Stimulated activated CD8-positive, alpha-beta memory T cell treated with anti-CD3 and anti-CD28 coated beads, Interleukin-7, amount 100 ng/mL, for 24 hours (primary cell): Measurements from ENCODE around the gene CASP12.
"Not testable (repeated sequence)": the region's sequence is repeated elsewhere in the genome, so short reads cannot be mapped to it uniquely, and the experiment has no call there.

ENCODE experiments used
- DNase-seq: peaks from one replicate; pipeline ENCODE4 v3.0.0-alpha.2; 2020; ENCODE audit warnings: low read depth

CASP12 gene

DNA sequence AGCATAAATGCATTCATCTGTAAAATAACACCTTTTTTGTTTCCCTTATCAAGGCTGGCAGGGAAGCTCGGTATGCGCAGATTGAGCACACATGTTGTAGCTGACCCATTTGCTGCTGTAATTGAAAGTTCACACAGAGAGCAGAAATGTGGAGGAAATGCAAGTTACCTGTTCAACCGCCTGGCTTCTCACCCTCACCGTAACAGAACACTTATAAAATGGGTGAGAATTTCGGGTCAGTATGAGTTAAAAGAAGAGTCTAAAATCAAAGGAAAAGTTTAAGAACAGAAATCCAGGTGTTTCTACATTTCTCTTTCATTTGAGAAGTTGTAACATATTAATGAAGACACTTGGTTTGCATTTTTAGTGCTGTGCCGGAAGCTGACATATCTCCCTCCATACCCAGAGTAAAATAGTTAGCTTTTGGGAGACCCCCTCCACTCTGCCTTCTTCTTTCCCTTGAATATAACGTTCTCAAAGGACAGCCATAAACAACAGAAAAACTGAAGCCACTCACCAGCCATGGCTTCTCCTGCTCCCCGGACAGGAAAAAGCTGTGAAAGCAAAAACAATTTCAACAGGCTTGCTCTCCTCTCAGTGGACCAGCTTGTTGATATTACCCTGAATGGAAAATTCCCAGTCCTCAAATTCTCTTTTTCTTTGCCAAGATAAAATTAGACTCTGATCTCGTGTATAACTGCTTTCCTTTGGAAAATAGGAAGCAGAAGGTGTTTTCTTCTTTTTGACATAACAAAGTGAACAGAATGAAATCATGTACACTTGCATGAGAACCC is at the start of gene CASP12:
Gene CASP12, minus strand, starts transcription at position 570 of the 794 bp plus-strand sequence.
- DNase-seq, result no peak

DNA sequence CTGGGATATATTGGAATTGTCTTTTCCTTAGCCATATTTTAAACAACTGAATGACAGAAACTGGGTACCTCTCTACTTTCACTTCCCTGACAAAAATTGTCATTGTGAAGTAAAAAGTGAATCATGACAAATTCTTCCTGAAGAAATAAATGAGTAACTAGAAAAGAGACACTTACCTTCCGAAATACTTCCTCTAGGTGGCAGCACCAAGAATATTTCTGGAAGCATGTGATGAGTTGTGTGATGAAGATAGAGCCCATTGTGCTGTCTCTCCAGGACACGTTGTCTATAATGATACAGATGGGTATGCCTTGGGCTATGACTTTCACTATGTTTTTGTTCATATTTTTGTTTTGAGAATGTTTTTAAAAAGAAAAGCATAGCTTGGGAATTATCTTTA is 48.6 kb upstream of the CASP12 start:
- DNase-seq, result no peak

DNA sequence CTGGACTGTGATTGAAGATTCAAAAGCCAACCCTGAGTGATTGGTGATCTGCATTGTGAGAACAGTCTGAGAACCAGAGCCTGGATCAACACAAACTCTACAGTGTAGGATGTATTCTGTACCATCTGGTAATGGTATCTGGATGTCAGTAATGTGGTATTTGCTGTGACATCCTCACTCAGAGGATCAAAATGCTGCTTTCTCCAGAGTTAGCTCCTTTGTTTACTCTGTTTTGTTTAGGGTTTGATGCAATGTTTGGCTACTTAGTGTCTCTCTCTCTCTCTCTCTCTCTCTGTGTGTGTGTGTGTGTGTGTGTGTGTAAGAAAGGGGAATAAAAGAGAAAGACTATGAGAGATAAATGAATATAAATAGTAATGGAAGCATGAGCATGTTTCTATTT is 45.8 kb upstream of the CASP12 start:
- no peak for DNase-seq

DNA sequence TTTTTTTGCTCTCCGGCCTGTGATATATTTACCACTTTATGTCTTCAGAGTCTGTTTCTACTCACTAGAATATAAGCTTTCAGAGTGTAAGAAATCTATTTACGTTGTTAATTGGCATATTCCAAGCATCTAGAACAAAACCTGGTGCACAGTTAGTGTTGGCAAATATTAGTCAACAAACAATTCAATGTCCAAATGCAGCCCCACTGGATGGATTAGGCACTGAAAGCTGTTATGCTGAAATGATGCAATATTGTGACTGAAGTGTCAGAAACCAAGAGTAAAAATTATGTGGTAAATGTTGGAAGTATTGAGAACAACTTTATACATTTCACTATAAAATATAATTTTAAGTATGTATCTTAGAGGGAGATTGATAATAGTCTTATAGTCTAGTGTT is 45.3 kb upstream of the CASP12 start:
- DNase-seq, result no peak

DNA sequence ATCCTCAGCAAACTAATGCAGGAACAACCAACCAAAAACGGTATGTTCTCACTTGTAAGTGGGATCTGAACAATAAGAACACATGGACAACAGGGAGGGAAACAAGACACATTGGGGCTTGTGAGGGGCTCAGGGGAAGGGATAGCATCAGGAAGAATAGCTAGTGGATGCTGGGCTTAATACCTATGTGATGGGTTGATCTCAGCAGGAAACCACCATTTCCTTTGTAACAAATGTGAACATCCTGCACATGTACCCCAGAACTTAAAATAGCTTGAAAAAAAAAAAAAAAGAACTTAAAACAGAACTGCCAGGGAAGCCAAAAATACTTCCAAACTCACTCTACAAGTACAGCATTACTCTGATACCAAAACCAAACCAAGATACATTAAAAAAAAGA is 36.3 kb upstream of the CASP12 start:
- no peak for DNase-seq

DNA sequence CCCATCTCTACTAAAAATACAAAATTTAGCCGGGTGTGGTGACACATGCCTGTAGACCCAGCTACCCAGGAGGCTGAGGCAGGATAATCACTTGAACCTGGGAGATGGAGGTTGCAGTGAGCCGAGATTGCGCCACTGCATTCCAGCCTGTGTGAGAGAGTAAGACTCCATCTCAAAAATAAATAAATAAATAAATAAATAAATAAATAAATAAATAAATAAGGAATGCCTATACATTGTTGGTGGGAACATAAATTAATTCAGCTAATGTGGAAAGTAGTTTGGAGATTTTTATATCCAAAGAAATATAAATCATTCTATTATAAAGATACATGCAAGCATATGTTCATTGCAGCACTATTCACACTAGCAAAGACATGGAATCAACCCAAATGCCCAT is 35.8 kb upstream of the CASP12 start:
- DNase-seq, result not testable (repeated sequence)

DNA sequence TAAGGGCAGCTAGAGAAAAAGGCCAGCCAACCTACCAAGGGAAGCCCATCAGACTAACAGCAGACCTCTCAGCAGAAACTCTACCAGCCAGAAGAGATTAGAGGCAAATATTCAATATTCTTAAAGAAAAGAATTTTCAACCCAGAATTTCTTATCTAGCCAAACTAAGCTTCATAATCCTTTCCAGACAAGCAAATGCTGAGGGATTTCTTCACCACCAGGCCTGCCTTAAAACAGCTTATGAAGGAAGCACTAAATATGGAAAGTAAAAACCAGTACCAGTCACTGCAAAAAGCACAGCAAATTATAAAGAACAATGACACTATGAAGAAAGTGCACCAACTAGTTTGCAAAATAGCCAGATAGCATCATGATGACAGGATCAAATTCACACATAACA is 30.6 kb upstream of the CASP12 start:
- no peak for DNase-seq

DNA sequence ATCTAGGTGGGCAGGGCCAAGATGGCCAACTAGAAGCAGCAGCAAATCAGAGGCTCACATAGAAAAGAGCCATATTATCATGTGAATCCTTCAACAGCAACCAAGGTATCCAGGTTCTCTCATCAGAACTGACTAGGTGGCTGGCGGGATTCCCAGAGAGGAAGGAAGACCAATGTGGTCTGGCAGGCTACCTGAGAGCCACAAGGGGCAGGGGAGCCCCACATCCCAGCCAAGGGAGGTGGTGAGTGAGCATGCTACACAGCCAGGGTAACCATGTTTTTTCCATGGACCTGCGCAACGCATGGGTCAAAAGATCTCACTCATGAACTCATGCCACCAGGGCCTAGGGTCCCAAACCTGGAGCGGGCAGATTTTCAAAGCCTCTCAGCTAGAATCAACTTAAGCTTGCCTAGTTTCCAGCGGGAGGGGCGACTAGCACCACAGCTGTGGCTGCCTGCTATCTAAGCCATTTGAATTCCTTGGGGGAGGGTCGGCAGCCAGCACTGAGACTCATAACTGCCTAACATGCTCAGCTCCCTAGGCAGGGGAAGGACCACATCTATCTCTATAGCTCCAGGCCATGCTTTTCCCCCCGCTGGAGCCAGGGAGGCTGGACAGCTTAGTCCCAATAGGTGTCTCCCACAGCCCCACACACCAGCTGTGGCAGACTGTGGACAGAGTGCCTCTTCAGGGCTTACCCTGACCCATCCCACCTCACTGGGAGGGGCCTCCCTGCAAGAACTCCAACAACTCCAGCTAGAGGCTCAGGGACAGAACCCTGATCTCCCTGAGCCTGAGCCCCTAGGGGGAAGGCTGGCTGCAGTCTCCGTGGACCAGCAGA is 28.7 kb upstream of the CASP12 start:
- DNase-seq, result no peak

DNA sequence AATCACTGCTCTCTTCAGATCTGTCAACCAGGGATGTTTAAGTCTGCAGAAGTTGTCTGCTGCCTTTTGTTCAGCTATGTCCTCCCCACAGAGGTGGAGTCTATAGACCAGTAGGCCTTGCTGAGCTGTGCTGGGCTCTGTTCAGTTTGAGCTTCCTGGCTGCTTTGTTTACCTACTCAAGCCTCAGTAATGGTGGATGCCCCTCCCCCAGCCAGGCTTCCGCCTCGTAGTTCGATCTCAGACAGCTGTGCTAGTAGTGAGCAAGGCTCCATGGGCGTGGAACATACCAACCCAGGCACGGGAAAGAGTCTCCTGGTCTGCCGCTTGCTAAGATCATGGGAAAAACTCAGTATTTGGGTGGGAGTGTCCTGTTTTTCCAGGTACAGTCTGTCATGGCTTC is 27.6 kb upstream of the CASP12 start:
- DNase-seq, result no peak

DNA sequence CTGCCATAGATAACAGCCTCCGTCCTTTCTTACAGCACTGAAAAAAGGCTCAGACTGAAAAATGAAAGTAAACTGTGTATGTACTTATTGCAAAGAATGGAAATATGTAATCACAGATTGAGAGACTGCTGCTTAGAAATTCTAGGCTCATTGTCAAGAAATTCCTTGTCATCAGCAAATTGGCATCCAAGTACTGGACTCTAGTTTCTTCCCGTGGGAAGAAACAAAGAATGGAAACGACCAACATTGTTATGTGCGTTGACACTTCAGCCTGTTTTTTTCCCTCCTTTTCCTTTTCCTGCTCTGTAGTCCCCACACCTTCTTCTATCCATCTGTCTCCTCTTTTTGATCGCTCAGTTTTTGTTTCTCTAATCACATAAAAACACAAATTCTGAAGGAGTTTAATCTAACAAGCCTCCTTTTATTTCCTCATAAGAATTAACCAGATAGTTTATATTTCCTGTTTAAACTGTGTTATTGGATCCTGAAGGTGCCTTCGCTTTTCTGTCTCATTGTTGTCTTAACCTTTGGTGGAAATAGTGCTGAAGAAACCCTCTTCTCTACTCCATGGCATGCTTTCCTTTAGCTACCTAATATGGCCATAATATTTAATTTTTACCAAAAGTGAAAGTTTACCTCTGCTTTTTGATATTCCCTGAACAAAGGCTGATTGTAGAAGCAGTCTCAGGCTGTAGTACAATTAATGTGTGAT is 20.0 kb upstream of the CASP12 start:
- no peak for DNase-seq

DNA sequence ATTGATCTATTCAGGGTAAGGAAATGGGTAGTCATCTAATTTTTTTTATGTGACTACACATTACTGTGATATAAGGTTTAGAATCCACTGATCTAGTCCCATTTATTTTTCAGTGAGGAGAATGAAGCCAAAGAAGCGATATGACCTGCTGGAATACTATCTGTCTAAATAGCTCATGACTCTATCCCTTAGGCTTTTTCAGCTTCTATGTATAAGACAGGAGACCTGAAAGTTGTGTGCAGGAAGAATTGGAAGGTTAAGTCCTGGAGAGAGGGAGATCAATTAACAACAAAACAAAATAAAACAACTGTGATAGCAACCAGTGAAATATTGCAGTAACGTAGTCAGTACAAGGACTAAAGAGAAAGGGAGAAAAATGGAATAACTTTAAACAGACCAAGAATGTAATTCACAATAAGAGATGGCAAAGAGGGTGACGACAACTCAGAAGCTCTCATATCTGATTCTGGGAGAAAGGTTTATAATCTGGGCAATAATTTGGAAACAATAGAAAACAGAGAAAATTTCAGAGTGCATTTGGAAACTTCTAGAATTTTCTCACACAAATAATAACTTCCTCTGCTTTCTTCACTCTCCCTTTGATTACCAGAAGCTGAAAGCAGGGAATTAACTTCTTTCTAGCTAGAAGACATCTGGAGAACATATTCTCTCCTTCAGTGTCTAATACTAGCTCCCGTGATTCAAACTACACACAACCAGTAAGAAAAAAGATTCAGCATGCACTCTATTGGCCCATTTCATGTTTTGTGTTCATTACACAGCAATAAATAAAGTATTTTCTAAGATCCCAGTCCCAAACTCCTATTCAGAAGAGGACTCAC is 19.2 kb upstream of the CASP12 start:
- DNase-seq, result no peak

DNA sequence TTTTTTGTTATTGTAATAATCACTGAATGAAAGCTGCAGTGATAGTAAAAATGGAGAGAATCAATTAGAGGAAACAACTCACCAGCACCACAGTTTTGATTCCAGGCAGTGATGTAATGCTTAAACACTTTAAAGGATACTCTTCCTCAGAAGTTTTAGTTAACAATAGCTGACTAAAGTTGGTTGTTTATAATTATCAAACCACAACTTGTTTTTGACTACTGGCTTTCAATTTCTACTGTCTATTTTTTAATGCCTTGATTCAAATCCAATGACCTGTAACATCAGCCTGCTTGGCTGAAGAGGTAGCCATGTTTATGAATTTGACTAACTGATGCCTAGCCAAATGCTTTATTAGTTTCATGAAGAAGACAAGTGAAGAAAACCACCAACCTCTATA is 18.2 kb upstream of the CASP12 start:
- no peak for DNase-seq

DNA sequence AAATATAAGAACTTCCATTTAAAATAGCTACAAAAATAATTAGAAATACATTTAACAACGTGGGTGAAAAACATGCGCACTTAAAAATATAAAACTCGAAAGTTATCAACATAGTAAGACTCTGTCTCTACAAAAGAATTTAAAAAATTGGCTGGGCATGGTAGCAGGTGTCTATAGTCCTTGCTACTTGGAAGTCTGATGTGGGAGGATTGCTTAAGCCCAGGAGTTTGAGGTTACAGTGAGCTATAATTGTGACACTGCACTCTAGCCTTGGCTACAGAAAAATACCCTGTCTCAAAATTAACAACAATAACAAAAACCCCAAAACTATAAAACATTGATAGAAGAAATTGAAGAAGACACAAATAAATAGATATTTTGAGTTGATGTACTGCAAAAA is 13.8 kb upstream of the CASP12 start:
- no peak for DNase-seq

DNA sequence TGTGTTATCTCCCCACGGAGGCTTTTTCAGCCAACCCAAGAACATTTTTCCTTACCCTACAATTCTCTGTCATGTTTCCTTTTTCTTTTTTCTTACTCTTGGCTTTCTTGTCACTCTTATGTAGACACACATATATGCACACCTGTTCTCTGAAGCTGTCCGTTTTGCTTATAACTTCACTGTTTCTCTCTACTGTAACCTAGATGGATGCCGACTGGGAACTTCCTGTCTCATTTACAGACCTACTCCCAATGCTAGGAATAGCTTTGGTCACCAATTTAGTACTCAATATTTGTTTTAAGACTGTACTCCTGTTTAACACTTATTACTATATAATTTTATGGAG is 9.9 kb upstream of the CASP12 start:
- DNase-seq, result no peak

DNA sequence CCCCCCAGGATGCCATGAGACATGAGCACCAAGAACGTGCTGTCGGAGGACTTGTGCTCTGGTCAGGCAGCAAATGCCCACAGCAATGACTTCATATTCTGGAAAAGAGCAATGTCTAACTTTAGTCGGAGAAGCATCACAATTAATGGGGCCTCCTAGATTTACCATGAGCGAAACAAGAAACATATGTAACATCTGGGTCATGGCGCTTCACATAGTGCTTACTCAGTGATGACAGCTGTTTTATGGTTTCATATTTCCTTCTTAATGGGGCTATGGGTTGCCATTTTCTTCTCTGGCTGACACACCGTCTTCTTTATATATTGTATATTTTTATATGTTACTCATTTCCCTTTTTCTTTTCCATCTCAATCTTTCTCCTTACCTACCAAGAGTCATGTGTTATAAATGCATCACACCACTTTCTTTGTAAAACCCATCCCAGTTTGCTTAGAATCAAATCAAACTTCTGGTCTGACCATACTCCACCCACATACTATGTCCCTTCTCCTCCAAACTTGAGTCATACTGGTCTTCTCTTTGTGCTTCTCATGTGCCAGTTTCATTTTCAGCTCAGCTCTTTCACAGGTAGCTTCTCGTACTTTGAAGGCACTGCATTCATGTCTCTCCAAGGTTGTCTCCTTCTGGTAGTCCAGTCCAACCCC is 9.4 kb upstream of the CASP12 start:
- no peak for DNase-seq

DNA sequence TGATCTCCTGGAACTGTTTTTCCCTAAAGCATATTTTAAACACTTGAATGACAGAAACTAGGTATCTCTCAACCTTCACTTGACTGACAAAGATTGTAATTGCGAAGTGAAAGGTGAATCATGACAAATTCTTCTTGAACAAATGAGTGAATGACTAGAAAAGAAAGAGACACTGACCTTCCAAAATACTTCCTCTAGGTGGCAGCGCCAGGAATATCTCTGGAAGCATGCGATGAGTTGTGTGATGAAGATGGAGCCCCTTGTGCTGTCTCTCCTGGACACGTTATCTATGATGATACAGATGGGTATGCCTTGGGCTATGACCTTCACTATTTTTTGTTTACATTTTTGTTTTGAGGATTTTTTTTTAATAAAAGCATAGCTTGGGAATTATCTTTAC is 7.0 kb upstream of the CASP12 start:
- DNase-seq, result no peak

DNA sequence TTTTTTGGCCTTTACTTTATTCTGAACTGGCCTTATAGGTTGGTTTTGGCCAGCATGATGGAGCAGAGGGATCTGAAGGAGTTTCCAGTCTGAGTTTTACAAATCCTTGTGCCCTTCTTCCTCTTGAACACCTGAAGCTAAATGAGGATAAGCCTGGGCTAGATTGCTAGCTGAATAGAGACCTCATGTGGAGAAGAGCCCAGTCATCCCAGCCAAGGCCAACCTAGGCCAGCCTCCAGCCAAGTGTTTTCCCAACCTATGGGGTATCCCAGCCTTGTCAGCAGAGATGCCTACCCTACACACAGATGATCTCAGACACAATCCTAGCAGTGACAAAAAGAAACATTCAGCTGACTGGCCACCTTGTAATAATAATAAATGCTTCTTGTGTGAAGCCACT is 966 bp upstream of the CASP12 start:
- DNase-seq, result no peak

DNA sequence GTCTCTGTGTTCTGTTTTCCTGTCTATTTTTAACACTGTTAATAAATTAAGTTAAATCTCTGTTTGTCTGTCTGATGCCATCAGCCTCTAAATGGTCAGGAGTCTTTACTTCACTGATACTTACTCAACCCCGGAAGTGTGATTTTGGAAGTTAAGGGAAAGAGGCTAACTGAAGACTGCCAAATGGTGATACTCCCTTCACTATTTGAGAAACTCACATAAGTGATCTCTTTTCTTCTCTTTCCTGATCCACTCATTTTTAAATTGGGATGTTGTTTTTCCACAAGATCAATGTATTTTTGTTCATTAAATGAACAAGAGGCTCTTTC is 389 bp upstream of the CASP12 start:
- no peak for DNase-seq

DNA sequence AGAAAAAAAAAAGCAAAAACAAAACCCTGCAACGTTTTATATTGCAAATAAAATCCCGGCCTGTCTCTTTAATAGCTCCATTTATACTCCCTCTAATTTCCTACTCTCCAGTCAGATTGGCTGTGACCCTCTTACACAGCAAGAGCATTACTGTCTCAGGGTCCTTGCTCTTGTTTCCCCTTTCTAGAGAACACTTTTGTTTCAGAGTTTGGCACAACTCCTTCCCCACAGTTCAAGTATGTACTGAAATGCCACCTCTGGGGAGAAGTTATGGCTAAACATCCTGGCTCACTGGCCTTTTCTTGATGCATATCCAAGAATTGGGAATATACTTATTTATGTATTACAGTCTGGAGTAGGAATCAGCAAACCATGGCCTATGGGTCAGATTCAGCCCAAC is 2.6 kb downstream of the CASP12 start:
- DNase-seq, result no peak

DNA sequence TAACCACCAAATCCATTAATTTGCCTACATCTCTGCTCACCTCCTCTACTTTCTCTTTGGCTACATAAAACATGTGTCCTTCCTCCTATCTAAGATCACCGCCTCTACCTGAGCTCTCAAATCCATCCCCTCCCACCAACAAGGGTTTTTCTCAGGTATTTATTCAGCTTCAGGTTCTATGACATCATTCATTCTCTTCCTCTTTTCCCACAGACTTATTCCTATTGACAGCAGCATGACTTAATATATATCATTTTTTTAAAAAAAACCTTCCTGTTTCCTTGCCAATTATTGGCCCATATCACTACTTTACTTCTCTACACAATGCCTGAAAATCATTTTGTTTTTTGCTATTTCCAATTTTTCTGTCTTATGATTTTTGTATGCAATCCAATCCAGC is 4.4 kb downstream of the CASP12 start:
- DNase-seq, result no peak

DNA sequence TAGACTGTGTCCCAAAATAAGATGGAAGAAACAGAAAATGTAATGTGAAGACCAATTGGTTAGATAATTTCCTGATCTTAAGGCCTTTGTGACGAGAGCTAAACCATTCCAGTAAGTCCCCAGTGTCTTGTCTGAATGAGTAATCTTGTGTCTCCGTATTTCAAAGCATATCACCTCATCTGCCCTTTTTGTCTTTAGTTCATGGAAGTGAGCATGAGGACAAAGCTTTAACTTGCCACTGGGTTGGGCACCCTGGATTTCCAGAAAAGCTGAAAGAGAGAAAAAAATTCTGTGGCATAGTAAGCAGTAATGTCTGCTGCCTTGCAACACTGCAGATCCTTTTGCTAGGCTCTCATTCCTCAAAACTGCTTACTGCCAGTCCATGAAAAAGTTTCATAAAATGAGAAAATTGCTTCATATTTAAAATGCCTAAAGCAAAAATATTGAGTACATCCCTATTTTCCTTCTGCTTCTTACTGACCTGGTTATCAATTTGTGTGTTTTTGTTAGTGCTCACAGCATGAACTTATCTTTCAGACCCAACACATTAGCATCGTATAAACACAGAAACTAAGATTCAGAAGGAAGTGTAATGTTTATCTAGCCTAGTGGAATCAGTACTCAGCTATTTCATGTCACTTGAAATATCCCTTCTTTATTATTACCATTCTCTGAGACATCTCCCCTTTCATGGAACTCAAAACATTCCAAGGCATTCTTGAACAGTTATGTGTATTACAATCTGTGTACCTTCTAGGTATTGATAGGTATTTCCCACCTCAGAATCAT is 5.3 kb downstream of the CASP12 start:
- no peak for DNase-seq
